GM18861 (cell line): ENCODE data around the gene RRP36.

ENCODE experiments used
- ATAC-seq: cut with Tn5 transposase; IDR thresholded peaks from one replicate; pipeline ENCODE4 v1.9.1; 2021; ENCODE audit not compliant: unreplicated experiment

Gene RRP36

DNA sequence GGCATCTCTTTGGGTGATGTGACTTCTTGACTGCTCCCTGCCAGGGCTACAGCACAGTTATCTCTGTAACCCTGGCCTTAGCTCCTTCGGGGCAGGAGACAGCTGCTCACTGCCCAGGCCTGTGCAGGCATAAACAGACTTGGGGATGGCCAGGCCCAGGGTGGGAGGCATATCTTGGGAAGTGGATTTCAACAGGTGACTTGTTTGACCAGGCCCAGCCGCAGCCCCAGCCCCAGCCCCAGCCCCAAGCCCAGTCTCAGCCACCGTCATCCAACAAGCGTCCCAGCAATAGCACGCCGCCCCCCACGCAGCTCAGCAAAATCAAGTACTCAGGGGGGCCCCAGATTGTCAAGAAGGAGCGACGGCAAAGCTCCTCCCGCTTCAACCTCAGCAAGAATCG is 15.2 kb upstream of the RRP36 start:
- no peak for ATAC-seq

DNA sequence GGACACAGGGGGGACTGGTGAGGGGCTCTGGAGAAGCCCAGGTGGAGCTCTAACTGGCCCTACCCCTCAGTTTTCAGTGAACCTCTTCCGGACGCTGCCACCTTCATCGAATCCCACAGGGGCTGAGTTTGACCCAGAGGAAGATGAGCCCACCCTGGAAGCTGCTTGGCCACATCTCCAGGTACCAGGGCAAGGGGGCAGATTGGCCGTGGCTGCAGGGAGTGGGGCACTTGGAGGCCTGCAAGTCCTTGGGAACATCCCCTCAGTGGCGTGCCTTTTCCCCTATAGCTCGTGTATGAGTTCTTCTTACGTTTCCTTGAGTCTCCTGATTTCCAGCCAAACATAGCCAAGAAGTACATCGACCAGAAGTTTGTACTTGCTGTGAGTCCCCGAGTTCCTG is 14.3 kb upstream of the RRP36 start:
- ATAC-seq: no peak

DNA sequence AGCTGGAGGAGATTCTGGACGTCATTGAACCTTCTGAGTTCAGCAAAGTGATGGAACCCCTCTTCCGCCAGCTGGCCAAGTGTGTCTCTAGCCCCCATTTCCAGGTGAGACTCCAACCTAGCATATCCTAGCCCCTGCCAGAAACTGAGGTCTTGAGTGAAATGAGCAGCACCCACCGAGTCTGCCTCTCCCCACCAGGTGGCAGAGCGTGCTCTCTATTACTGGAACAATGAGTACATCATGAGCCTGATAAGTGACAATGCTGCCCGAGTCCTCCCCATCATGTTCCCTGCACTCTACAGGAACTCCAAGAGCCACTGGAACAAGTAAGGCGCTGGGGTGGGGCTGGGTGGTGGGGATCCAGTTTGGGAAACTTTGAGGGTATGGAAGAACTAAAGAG is 12.3 kb upstream of the RRP36 start:
- no peak for ATAC-seq

DNA sequence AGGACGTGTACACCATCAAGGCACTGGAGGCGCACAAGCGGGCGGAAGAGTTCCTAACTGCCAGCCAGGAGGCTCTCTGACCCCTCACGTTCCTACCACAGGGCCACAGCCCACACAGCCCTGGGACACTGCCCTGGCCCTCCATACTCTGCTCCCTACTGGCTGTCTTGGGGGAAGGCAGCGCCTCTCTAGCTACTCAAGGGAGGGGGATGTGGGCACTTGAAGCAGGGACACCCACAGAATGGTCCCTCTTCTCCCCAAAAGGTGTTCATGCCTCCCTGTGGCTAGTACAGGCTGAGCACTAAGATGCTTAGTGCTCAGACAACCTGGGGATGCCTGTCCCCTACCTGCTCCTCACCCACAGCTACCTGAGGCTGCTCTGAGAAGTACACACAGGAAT is 10.2 kb upstream of the RRP36 start:
- ATAC-seq: no peak

DNA sequence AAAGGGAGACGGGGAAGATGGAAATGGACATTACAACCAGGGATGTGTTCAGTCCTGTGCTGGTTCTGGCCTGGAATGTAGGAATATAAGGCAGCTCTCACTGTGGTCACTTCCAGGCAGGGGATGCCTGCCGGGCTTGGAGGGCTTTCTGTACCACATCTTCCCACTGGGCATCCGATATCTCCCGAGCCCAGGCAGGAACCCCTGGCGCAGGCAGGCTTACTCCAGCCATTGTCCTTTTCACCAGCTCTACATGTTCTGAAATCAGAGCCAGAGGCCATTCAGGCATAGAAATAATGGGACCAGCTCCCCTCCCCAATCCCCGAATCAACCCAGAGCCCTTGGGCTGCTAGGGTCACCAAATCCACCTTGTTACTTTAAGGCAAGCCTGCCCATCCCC is 9.1 kb upstream of the RRP36 start:
- no peak for ATAC-seq

DNA sequence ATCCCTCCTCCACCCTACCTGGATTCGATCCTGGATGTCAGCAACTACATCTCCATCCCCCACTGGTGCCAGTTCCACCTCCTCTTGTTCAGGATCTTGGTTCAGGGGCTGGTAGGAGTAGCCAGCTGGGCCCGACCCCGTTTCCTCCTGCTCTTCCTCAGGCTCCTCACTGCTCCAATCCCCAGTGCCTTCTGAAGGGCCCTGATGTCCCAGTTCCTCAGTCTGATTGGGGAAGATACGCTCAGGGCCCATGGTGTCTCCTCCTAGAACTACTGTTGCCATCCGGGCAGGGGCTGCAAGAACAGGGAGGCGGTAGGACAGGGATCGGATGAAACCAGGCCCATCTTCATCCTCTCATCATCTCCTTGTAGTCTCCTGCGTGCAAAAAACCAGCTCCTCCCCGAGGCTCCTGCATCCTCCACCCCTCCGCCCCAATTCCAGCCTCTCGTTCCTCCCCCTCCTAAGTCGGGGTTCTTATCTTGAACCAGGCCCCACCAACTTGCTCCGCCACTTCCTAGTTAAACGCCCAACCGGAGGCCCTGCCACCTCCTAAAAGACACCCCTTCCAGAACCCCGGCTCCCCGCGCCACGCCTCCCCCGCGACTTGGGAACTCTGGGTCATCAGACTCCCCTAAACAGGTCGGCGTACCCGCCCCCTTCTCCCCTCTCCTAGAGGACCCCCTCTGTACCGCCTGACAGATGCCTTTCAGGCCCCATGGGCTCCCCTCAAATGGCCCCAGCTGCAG is 8.2 kb upstream of the RRP36 start:
- ATAC-seq: no peak

DNA sequence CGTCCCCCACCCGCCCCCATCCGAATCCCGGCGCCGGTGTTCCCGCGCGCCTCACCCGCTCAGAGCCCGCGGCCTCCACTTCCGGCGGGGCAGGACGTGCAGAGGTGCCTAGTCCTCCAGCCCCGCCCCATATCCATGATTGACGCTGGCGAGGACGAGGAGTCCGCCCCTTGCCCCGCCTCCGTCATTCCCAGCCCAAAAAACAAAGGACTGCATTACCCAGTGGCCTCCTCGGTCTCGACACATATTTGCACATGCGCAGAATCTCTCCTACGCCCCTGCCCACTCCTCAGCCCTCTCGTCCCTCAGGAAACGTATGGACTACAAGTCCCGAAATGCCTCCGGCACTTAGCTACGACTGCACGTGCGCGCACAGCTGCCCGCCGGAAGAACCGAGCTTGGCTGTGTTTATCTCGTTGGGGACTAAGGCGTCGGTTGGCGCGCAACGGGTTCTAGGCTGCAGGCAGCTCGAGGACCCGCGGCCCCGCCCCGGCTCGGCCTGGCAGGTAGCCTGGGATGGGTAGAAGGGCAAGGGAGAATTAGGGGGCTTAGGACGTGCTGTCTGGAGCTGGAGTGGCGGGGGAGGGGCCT is 7.5 kb upstream of the RRP36 start, which contains the start of the genes KLHDC3 and MEA1:
Gene KLHDC3, plus strand, starts transcription at position 407 of the 591 bp plus-strand sequence. CDS start 2,944 bp downstream, outside the sequence.
Gene MEA1, minus strand, starts transcription at position 104 of the 591 bp plus-strand sequence. CDS start 133 bp downstream, outside the sequence.
- peak; percentile 91 for ATAC-seq

DNA sequence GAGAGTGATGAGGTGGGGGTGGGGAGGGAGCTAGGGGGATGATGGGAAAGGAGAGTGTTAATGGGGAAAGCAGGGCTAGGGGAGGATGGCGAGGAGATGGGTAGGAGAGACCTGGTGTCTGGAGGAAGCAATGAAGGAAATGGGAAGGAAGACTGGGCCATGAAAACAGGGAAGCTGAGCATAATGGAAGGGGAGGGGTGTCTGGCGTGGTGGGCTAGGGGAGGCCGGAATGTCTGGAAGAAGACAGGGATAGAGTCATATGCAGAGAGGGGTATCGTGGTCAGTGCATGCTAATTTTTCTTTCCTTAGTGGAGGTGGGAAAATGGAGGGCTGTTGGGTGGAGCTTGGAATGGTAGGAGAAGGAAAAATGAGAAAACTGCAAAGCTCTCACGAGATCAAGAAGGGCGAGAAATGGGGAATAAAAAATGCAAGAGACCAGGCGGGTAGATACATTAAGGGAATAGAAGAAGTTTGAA is 7.0 kb upstream of the RRP36 start:
- ATAC-seq: no peak

DNA sequence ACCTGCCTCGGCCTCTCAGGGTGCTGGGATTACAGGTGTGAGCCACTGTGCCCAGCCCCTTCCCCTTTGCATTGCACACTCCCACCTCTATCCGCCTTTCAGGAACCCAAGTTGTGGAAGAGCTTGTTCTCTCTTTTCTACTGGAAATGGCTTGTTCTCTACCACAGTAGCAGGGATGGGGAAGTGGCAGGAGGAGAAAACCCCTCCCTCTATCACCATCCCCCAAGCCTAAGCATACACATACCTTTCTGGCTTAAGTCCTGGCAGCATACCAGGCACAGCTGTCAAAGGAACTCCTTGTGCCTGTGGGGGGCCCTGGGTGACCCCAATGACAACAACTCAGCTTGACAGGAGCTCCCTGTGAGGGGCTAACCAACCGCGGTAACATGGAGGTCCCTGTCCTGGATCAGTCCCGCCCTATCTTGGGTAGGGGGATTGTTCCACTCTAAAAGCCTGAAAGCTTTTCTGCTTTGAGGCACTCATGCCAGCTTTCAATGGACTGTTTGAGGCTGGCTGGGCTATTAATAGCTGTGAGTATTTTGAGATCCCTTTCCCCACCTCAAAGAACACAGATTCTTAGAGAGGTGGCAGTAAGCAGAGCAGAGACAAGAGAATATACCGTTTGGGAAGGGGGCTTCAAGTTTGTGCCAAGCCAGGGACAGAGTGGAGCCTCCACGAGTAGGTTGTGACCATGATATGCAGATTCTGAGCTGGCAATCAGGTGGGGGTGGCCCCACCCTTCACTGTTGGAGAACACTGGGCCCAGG is 5.1 kb upstream of the RRP36 start:
- no peak for ATAC-seq

DNA sequence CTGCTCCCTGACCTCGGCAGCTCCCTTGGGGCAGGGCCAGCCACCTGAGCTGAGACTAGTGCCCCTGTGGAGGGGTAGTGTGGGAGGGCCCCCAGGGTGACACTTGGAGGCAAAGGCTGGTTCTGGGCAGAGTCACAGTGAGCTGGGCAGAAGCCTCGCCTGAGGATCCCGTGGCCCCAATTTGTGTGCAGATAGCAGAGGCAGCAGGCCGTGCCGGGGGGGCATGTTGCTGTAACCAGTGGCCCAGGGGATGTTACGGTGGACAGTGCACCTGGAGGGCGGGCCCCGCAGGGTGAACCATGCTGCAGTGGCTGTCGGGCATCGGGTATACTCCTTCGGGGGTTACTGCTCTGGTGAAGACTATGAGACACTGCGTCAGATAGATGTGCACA is 4.5 kb upstream of the RRP36 start:
- no peak for ATAC-seq

DNA sequence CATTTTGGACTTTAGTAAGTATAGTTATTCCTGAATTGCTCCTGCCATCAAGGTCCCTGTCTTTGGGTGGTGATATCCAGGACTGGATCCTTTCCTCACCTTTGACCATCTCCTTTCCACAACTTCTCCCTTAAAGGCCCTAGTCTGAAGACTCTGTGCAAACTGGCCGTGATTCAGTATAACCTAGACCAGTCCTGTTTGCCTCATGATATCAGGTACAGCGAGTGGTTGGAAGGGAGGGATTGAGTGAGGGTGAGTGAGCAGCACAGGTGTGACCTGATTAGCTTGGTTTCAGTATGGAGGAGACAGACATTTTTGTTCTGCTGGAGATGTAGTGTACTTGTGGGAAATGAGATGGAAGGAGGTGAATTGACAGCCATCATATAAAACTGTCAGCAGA is 2.3 kb upstream of the RRP36 start:
- ATAC-seq: no peak

DNA sequence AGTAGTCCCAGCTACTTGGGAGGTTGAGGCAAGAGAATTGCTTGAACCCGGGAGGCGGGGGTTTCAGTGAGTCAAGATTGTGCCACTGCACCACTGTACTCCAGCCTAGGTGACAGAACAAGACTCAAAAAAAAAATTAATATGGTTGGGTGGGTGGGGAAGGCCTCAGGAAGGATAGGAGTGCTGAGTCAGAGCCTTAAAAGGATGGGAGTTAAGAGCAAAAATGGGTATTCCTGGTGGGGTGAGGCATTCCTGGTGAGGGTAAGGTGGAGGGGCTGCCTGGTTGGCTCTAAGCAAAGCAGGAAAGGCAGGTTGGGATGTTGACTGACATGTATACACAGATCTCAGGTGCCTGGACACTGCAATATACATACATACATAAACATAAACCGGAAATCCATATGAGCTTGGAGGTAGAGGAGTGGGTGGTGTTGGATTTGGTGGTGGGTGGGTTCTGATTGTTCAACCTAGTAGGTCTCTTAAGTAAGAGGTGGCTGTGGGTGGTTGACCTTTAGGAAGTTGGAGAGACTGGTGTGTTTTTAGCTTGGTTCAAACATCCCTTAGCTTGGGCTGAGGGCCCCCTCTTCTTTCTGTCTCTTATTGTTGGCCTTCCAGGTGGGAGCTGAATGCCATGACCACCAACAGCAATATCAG is 1.2 kb upstream of the RRP36 start:
- ATAC-seq: no peak

DNA sequence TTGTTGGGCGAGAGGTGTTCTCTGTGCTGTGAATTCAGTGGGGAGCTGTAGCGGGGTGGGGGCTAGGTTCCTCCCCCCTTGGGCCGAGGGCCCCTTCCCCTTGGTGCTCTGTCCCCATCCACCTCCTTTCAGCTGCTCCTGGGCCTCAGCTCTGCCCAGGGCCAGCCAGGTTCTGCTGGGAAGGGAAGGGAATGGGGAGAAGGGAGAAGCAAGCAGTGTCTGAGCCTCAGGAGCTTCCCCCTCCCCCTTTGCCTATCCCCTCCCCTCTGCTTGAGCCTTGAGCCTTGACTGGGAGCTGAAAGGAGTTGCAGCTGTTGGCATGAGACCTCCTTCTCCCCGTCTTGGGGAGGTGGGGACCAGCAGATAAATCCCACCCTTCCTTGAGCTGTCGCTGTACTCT is 576 bp upstream of the RRP36 start:
- no peak for ATAC-seq

DNA sequence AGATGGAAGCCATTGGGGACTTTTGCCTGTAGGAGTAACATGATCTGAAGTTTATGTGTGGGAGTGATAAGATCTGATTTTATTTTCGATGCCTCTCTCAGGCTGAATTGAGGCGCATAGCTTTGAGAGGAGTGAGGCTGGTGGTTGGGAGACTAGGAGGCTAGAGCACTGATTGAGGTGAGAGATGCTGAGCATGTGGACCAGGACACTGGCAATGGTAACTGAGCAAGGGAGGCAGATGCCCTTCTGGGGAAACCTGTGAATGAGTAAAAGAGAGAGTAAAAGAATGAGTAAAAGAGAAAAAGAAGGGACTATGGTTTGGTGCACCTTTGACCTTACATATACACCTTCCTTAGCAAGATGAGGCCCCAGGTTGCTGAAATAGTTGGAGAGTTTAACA is 3.0 kb downstream of the RRP36 start:
- no peak for ATAC-seq

DNA sequence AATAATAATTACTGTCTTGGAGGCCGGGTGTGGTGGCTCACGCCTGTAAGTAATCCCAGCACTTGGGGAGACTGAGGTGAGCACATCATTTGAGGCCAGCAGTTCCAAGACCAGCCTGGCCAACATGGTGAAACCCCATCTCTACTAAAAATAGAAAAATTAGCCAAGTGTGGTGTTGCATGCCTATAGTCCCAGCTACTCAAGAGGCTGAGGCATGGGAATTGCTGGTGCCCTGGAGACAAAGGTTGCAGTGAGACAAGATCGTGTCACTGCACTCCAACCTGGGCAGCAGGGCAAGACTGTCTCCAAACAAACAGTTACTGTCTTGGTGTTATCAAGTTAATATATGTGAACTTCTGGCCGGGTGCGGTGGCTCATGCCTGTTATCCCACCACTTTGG is 4.9 kb downstream of the RRP36 start:
- ATAC-seq: no peak

DNA sequence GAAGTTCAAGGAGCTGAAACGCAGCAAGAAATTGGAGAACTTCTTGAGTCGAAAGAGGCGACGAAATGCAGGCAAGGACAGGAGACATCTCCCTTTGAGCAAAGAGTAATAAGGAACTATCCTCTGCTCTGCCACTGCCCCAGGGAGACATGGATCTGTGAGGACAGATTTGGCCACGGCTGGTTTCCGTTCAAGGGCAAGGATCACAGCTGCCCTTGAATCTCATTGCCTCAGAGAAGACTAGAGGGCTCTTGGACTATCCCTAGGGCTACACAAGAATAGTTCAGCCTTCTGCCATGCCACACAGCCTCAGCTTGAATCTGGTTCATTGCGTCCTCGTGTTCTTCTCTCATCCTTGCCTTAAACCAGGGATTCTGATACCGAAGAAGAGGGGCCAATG is 7.7 kb downstream of the RRP36 start:
- ATAC-seq: no peak

DNA sequence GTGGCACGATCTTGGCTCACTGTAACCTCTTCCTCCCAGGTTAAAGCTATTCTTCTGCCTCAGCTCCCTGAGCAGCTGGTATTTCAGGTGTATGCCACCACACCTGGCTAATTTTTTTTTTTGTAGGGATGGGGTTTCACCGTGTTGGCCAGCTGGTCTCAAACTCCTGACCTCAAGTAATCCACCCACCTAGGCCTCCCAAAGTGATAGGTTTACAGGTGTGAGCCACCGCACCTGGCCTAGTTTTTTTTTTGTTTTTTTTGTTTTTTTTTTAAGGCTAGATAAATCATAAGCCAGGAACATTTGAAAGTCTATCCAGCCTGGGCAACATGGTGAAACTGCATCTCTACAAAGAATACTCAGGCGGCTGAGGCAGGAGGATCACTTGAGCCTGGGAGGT is 10.9 kb downstream of the RRP36 start:
- no peak for ATAC-seq

DNA sequence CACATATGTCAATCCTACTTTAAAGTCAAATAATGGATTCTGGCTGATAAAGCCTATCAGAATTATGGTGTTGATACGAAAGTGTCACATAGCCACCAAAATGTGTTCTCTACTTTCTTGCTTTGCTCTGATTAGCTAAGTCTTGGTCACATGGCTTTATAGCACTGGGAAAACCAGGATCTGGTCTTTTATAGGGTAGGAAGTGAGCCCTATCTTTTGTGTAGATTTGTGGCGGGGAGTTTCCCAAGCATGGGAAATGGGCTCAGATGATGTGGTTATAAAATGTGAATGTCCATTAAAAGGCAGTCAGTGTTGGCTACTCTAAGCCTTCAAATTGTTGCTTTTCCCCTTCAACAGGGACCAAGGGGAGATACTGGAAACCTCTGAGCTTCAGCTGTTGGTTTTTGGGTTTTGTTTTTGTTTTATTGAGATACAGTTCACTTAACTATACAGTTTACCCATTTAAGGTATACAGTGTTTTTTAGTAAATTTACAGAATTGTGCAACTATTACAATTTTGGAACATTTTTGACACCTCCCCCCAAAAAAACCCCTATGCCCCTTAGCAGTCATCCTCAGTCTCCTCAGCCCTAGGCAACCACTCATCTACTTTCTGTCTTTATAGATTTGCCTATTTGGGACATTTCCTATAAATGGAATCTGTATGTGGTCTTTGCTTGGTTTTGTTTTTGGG is 12.2 kb downstream of the RRP36 start:
- no peak for ATAC-seq

DNA sequence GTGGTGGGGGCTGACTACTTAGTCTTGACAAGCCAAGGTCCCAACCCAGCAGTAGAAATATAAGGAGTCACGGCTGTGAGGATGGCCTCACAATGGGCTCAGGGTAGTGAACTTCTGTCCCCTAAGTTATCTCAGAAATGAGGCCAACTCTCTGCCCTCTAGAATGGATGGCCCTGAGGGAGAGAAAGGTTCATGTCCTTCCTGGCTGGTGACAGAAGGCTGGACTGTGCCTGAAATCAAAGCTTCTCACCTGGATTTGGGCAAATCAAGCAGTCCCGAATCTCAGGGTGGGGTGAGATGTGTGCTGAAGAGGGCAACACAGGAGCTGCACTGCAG is 12.7 kb downstream of the RRP36 start:
- no peak for ATAC-seq

DNA sequence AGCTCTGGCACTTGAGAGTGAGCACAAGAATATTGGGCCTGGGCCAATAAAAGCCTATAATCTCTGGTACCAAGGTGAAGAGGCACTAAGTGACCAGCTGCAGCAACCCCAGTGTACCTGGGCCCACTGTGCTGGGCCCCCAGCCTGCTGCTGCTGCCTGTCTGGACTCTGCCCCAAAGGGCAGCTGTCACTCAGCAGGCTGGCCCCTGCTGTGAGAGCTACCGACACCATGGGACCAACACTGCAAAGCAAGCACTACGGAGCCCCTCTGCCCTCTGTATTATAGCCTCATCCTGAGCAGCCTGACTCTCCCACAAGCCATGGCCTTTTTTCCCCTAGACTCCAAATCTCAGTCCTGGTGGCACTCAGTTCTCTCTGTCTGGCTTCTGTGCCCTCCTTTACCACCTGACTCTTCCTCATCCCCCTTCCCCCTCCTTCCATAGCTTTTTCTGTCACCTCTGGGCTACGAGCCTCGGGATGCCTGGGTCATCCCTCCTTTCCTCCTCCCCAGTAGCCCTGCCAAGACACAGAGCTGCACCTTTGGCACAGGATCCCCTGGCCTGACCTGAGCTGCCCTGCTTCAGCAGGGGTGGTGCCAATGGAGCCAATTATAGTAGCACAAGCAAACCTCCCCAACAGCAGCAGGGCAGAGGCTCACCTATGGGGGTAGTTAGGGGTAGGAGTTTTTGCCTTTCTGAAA is 14.2 kb downstream of the RRP36 start:
- no peak for ATAC-seq
